H1 (cell line): ENCODE results near the gene SLC25A28. TPM values are rescaled to one million over a fixed set of nuclear protein-coding genes. Genes with fewer than 3 reads are reported as not detected.

Experiments
- CREB1 ChIP-seq: IDR thresholded peaks from 2 replicates; pipeline ENCODE4 v1.6.1; 2012; ENCODE audit warnings: inconsistent platforms
- JUND ChIP-seq: IDR thresholded peaks from 2 replicates; pipeline ENCODE4 v1.6.1; 2011; ENCODE audit warnings: mild to moderate bottlenecking, improper control_type of control experiment, low read length
- MAFK ChIP-seq: IDR thresholded peaks from 2 replicates; pipeline ENCODE4 v1.6.1; 2012; ENCODE audit warnings: low read depth, mild to moderate bottlenecking, improper control_type of control experiment, low read length
- TCF12 ChIP-seq: IDR thresholded peaks from 2 replicates; pipeline ENCODE4 v1.6.1; 2011; ENCODE audit warnings: low read depth, mild to moderate bottlenecking, low read length
- polyA plus RNA-seq, 7 experiments: library from polyadenylated mRNA; depleted of rRNA in 3 of 7; stranded (reverse) in 5 of 7; unstranded in 2 of 7; fragments of >200 nt in 5 of 7; fragments of 200-250 nt in 2 of 7; gene quantifications; 1 replicate in 5 of 7; 2 replicates in 1 of 7; 4 replicates in 1 of 7; pipeline versions ENCODE4 v1.2.1 to v1.2.3, GENCODE V29; 2011 to 2013; ENCODE audit warnings: missing spikeins in 2 of 7, mixed read lengths in 2 of 7
- total RNA-seq: library from RNA; stranded (reverse); fragmentation: NEBNext Ultra II Directional; extraction: Animal tissue kit (Norgen Biotek cat#: 25700); gene quantifications from 2 replicates; pipeline ENCODE4 v1.2.1, GENCODE V29; 2021

SLC25A28 gene
- total and polyA plus RNA-seq, 2 of the 8 experiments (the other 6 are each of a cell fraction or from before 2014, with no cell fraction given), result 17.2 to 18.5 TPM

GRCh38 chr10:99660662-99661376 lies 40.6 kb upstream of the SLC25A28 start (continued):
- no peak for TF ChIP-seq JUND
- no peak for TF ChIP-seq CREB1
- TF ChIP-seq TCF12, result no peak
- no peak for TF ChIP-seq MAFK
